HuH-7 (cell line): ENCODE measurements around the gene TOMM40L.

Experiments used
- DNase-seq: peaks from one replicate; pipeline ENCODE4 v3.0.0; 2011; ENCODE audit warnings: low spot score

The TOMM40L gene

GRCh38 chr1:161197560-161198193 lies 28.2 kb upstream of the TOMM40L start:
- DNase-seq = no peak

DNA sequence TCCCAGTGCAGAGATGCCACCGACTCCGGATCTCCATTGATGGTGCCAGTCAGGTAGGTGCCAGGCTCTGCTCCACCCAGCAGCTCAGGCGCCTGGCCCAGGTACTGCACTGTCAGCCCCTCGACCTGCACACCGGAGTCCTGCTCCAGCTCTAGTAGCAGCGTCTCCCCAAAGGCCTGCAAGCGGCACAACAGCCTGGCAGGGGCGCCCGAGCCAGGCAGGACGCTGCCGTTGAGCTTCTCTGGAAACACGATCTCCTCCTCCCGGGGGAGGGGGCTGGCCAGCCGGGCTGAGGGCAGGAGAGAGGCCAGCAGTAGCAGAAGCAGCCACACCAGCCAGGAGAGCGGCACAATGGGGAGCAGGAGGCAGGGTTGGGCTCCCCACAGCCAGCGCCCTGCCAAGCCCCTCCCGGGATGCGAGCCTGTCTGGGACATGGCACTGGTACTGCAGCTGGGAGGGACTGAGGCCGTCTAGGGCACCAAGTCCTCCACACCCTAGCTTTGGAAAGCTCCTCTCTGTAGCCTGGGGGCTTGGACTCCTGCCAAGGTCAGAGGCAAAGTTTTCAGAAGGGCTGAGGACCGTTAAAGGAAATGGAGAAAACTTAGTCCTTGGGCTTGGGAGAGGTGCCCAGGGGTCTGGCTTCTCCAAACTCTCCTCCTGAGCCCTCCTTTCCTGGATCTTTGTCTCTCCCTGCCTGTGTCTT lies 27.5 kb upstream of the TOMM40L start:
- no peak for DNase-seq

DNA sequence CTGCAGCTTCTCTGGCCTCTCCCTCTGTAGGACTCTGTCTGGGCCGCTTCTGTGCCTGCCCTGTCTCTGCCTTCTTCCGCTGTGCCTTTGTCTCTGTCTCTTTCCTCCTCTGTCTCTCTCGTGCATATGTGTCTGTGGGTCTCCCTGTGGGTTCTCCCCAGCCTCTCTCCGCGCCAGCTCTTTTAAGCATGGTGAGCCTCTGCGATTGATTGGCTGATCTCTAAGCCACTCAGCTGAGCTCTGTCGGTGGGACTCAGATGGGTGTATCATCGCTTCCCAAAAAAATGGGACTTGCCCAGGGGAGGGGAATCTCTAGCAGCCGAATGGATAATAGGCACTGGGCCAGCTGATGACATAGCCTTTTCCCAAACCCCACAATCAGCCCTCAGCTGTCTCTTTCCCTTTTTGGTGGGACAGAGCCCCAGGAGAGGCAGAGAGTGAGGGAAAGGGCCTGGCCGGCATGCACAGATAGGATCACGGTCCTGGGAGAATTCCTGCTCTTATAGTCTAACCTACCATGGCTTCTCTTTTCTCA lies 26.9 kb upstream of the TOMM40L start, which contains the start of gene ADAMTS4:
Gene ADAMTS4 (minus strand): TSS at position 158 of the 535 bp plus-strand sequence. CDS start 427 bp downstream, outside the sequence.
- no peak for DNase-seq

DNA sequence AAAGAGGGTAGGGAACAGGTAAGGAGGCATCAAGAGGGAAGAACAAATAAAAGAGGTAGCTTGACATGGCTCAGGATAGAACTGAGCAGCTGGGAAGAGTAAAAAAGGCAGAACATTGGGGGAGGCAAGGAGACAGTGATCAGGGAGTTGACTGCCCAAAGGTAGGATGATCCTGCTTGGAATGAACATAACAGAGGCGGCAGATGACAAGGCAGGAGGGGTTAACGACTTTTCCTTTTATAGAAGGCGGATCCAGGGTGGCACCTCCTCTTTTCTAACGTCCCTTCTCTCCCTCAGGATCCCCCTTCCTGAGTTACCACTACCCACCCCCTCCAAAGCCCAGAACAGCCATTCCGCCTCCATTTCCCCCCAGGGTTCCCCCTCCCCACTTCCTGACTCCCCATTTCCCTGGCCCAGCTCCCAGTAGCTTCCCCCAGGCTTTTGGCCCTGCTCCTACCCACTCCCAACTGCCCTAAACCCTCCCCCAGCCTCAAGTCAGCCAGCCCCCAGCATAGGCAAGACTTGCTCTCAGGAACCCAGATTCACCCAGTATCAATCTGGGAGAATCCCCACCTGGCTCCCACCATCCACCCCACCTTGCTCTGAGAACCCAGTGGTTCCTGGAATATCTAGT lies 26.2 kb upstream of the TOMM40L start:
- no peak for DNase-seq

DNA sequence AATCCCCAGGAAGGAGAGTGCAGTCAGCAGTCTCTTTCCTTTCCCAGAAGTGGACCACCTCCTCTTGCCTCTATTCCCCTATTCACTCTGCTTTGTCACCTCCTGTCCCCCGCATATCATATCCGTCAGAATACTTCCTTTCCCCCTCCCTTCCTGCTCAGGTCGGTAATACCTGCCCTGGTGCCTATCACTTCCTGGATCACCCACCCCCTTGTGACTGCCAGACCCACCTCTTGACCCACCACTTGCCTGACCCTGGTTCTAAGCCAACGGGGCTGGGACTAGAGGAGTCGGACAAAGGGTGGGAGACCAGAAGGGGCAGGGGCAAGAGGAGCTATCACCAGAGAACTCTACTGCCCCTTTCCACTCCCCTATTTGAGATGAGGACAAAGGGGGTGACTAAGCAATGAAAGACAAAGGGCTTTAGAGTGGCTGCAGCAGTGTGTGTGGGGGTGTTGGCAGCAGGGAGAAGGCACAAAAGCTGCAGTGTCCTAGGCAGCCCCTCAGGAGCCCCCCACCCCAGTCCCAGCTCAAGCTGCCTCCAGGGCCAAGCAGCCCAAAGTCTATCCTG lies 25.4 kb upstream of the TOMM40L start:
- no peak for DNase-seq

GRCh38 chr1:161200992-161201835 lies 24.6 kb upstream of the TOMM40L start:
- no peak for DNase-seq

GRCh38 chr1:161201836-161202712 lies 23.8 kb upstream of the TOMM40L start, which contains the start of gene NDUFS2:
Gene NDUFS2, plus strand, starts transcription at chr1:161202367. Its CDS starts 19 bp downstream, at chr1:161202386.
- DNase-seq = peak; percentile 89

- DNase-seq = no peak
Observed at GRCh38 chr1:161206411-161207140, 19.3 kb upstream of the TOMM40L start.

- DNase-seq = no peak
Observed at GRCh38 chr1:161207173-161207572, 18.7 kb upstream of the TOMM40L start.

DNA sequence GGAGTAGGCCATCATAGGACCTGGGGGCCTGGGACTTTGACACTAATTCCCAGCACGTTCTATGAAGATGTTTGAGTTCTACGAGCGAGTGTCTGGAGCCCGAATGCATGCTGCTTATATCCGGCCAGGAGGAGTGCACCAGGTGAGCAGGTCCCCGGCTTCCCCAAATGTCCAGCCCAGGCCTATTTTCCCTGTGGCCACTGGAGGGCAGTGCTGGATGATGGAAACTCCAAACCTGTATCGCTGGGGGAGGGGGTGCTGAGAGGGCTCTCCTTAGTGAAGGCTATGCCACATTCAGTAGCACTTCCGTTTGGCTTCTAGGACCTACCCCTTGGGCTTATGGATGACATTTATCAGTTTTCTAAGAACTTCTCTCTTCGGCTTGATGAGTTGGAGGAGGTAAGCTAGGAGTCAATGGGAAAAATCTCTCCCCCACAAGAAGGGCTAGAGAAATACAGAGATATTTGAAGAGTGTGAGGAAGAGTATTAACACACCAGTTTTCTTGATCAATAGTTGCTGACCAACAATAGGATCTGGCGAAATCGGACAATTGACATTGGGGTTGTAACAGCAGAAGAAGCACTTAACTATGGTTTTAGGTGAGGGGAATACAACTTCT lies 16.0 kb upstream of the TOMM40L start:
- peak; percentile 77 for DNase-seq

DNA sequence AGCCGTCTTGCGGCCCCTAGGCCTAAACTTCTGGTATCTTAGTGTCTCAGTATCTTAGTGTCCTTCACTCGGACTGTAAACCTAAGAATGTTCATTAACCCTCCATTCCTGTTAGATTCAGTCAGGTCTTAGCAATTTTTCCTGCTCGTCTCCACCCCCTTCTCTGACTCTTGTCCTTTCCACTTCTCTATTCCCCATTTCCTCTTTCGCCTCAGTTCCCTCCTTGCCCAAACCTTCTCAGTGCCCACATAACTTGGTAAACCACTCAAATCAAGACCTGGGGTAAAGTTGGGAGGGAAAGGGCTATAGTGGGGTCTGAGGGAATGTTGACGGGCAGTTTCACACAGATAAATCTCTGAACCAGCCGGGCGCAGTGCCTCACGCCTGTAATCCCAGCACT lies 11.5 kb upstream of the TOMM40L start:
- DNase-seq = no peak

GRCh38 chr1:161215076-161215475 lies 10.8 kb upstream of the TOMM40L start, which contains the start of gene FCER1G:
Gene FCER1G, plus strand, starts transcription at chr1:161215295. Its CDS starts 27 bp downstream, at chr1:161215322.
- no peak for DNase-seq

GRCh38 chr1:161216945-161217712 lies 8.7 kb upstream of the TOMM40L start:
- DNase-seq = no peak

GRCh38 chr1:161217831-161218230 lies 8.0 kb upstream of the TOMM40L start:
- DNase-seq = no peak

- DNase-seq = no peak
Observed at GRCh38 chr1:161218301-161219077, 7.4 kb upstream of the TOMM40L start.

DNA sequence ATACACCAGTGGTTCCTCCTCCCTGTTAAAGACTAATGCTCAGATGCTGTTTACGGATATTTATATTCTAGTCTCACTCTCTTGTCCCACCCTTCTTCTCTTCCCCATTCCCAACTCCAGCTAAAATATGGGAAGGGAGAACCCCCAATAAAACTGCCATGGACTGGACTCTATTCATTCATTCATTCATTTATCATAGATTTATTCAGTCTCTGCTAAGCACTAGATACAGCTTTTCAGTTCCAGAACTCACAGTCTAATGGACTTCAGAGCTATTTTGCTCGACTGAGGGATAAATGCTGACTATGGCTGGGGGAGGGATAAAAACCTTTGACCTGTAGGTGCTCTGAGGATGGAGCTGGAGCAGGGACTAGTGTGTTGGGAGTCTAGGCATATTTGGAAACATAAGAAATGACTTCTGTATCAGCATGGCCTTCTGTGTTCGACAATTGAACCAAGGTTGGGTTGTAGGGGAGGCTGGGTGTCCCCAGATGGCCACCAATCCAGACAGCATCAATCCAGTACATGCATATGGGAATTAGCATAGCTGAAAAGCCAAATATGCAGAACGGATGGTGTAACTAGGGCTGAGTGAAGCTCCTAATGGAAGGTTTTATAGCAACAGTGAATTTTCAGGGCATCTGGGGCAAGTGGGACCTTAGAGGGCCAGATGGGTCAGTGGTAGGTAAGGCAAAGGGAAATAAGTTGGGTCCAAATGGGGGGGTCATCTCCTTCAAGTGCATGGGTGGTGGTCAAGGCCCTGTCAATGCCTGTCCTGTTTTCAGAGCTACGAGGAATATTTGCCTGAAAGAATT lies 6.6 kb upstream of the TOMM40L start:
- no peak for DNase-seq

- DNase-seq = no peak
Observed at GRCh38 chr1:161220002-161220401, 5.9 kb upstream of the TOMM40L start.
